HG03457 (cell line): ENCODE measurements around the gene GAS2.

Experiments
- ATAC-seq: cut with Tn5 transposase; IDR thresholded peaks from one replicate; pipeline ENCODE4 v1.9.1; 2021; ENCODE audit warnings: moderate number of reproducible peaks; ENCODE audit not compliant: unreplicated experiment

The GAS2 gene

GRCh38 chr11:22723274-22723673 is 56.9 kb downstream of the GAS2 start:
- ATAC-seq: no peak

DNA sequence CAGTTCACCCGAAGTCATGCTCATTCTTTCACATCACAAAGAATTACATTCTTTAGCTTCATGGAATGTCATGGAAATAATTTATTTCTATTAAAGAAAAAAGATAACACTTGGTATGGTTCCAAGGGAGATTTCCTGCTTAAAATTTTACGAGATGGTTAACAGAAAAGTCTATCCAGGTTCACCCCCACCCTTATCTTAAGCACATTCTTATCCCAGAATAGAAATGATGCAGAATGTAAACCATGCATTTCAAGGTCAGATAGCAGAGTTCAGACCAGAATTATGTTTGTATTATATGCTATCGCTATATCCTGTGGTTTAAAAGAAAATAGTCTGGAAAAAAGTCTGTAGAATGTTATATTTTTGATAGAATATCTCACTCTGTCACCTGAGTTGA is 58.7 kb downstream of the GAS2 start:
- ATAC-seq: no peak

DNA sequence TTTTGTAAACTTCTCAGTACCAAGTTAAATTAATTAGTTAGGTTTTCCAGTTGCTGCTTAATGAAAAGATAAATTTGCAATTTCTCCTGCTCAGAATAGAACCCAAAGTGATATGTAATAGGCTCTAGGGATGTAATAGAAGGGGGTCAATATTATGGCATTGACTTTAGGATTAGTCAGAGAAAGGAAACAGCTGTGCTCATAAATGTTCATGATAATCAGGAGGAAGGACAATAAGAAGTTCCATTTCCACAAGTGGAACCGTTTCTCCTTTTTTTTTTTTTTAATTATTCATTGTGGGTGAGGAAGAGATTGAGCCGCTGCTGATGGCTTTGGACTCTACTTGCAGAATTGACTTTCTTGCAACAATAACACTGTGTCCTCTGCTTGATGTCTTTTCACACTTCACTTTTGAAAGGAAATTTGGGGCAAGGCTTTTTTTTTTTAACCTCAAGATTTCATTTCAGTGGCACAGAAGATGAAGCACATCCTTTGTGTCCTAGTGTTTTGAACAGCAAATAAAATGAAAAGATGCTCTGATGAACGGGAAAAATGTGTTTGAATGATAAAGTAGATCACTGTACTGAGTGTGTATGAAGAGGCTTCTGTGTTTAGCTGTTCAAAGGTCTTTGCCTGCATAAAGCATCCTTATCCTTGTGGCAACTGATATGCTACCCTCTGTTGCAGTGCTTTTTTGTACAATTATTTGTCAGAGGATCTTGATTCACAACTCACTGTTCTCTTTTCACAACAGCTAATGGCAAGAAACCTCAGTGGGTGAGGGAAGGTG is 62.4 kb downstream of the GAS2 start:
- no peak for ATAC-seq

DNA sequence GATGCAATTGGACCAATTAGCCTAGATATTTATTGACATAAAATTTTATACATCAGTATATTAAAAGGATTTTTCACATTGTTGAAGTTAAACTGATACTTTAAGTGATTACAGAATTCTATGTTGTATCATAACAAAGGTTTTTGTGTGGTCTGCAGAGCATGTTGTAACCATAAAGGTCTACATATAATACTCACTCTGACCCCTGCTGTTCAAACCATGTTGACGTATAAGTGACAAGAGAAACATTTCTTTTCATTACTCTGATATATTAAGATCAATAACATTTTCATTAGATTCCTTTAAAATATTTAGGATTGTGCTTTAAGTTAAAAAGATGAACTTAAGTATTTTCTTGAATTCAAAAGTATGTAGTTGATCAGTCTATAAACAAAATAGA is 63.9 kb downstream of the GAS2 start:
- no peak for ATAC-seq

DNA sequence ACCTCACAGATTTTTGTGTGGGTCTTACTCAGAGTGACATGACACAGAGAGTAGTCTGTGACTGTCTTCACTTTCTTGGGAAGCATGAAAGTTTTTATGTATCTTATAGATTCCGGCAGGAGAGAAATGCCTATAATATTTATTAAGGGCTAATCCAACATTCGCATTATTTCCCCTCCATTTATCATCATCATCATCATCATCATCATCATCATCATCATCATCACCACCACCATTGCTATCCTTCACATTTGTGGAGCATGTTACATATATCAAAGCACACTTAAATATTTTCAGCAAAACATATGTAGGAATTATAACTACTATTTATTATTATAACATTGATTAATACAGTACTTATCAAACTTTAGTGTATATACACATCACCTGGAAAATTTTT is 66.2 kb downstream of the GAS2 start:
- ATAC-seq: no peak

DNA sequence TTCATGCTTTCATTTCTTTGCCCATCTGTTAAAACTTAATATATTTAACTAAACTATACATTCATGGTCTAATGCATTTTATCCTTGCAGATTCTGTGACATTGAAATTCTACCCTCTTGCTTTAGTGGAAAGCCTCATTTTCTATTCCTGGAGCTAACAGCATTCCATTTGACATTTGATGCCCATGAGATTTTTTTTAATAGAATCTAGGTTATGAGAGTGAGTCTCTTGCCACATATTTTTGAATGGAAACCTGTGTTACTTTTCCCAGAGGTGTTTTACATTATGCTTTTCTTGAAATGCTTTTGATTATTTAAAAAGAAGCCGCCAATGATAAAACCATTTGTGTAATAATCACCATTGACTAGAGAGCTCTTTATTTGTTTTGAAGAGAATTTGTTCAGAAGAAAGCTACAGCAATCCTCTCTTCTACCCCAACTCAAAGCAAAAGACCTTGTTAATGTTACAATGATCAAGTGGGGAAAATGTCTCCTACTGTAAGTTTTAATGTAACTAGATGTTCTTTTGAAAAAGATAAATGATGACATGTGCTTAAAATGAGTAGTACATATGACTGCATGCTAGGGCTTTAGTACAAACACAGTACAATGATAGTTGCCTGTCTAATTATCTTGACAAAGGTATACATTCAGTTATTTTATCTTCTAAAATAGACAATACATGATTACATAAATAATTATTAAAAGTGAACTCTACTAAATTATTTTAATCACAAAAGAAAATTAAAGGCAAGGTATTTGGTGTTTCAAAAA is 67.3 kb downstream of the GAS2 start:
- no peak for ATAC-seq

GRCh38 chr11:22734628-22735345 is 68.4 kb downstream of the GAS2 start:
- ATAC-seq: no peak

- no peak for ATAC-seq
Observed at GRCh38 chr11:22742157-22742613, 75.8 kb downstream of the GAS2 start.

- no peak for ATAC-seq
Observed at GRCh38 chr11:22749536-22749935, 83.1 kb downstream of the GAS2 start.

GRCh38 chr11:22752908-22753310 is 86.5 kb downstream of the GAS2 start:
- no peak for ATAC-seq

GRCh38 chr11:22753416-22753815 is 87.0 kb downstream of the GAS2 start:
- no peak for ATAC-seq

- ATAC-seq: no peak
Observed at GRCh38 chr11:22761066-22761465, 94.7 kb downstream of the GAS2 start.

DNA sequence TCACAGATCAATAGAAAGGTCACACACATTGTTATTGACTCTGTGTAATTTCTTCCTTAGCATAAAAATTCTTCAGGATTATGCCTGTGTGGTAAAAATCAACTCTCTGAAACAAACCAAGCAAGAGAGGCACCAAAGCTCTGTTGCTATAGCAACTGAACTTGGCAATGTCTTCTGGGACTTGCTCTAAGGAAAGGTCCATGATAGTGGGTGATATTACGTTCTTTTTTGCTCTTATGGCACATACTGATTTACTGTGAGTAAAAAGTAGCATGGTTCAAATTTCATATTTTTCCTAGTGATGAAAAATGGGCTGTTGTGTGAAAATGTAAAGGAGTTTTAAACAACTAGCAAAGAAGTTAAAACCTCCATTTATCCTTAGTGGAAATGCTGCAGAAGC is 96.8 kb downstream of the GAS2 start:
- ATAC-seq: no peak

DNA sequence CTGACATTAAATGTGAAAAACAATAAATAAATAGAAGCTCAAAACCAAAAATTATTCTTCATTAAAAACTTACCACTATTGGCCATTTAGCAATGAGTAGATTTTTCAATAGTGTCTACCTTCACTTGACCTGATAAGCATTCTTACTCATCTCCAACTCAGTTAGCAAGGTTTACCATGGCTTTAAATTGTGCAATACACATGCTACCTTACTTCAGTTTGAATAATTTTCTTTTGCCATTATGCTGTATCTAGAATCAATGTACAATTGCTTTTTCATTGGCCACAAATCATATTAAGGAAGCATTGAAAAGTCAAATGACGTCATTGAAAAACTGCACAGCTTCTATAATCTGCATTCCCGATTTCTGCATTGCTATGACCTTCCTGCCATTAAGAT is 98.3 kb downstream of the GAS2 start:
- no peak for ATAC-seq

DNA sequence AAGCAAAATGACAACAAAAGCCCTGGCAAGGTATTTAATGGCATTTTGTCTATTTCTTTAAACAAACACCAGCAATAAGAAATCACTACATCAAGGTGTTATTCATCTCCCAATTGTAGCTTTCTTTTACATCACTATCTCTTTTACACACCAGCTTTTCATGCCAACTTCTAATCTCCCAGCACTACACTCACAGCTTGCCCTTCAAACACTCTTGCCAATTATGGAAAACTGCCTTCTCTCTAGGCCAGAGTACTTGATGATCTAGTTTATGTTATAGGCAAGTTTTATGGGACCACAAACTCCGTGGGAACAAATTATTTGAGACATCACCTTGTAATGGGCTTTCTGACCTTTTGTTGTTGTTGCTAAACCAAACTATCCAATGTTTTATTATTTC is 101.9 kb downstream of the GAS2 start:
- ATAC-seq: no peak

- no peak for ATAC-seq
Observed at GRCh38 chr11:22769081-22769480, 102.7 kb downstream of the GAS2 start.

GRCh38 chr11:22774716-22775115 is 108.3 kb downstream of the GAS2 start:
- ATAC-seq: no peak

- ATAC-seq: no peak
Observed at GRCh38 chr11:22775248-22775647, 108.8 kb downstream of the GAS2 start.

DNA sequence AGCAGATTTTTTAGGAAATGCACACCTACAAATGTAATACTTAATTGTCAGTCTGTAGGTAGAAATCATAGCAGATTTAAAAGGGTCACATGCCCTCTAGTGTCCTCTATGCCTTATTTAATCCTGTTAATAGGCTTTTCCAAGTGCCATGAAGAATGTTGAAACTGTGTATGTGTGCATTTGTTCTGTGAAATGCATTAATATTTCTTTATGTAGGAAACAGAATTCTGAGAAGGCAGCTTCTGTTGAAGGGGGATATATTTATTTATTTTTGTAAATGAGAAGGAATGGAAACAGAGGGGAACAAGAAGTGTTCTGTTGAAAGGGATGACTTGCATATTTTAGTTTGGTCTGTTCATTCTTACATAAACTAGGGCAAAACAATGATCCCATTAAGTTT is 112.2 kb downstream of the GAS2 start:
- ATAC-seq: no peak

DNA sequence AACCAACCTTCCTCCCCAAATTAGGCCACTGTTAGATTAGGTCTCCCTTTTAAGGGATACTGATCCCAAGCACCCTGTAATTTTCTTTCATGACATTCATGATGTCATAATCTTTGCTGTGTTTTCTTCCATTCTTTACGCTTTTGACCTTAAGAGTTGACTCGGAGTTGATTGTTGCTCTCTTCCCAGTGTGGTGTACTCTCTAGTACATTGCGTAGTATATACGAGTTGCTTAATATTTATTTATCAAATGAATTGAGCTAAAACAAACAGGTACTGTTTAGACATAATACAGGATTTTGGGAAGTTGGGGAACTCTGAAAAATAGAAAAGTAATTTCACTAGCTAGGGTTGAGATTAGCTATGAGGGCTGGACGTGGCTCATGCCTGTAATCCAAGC is 113.4 kb downstream of the GAS2 start:
- ATAC-seq: no peak

DNA sequence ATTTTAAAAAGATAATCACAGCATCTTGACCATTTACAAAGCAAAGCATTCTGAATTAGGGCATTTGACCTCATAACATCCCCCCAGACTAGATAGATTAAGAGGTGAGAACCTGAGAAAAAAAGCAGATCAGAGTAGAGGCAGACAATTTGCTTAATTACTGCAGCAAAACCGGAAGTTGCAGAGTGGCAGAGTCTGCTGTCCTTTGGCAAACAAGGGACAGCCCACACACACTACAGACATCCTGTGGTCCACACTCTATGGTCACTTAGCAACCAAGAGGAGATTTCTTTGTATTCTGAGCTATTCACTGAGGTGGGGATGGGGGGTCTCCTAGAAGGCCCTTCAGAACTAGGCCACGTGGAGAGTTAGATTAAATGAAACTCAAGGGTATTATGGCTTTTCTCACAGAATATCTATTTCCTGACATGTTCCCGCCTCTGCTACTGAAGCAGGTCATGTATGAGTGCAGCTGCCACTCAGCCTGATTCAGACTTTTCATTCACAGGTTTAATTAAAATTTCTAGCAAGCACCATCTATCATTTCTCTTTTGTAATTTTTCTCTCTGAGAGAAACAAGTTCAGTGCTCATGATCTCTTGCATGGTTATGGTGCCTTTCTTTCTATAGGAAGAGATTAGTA is 114.7 kb downstream of the GAS2 start:
- ATAC-seq: peak; percentile 93
